HEK293 (cell line): ENCODE data around the gene HSF5.

Experiments
- BCL11B ChIP-seq: fragments of 450-650 bp; formaldehyde crosslinking; IDR thresholded peaks from 2 replicates; pipeline ENCODE4 v1.5.1; 2016; ENCODE audit warnings: low read depth, missing biosample characterization, missing genetic modification characterization
- HOXD13 ChIP-seq: sonication (generic); formaldehyde crosslinking; IDR thresholded peaks from 2 replicates; pipeline ENCODE4 v1.8.0; 2022; ENCODE audit warnings: missing genetic modification reagents, borderline replicate concordance
- KLF10 ChIP-seq: fragments of 450-650 bp; IDR thresholded peaks from 2 replicates; pipeline ENCODE4 v1.5.1; 2018; ENCODE audit warnings: missing biosample characterization, mild to moderate bottlenecking, missing genetic modification characterization
- KLF7 ChIP-seq: fragments of 450-650 bp; formaldehyde crosslinking; IDR thresholded peaks from 2 replicates; pipeline ENCODE4 v1.5.1; 2016; ENCODE audit warnings: missing biosample characterization, missing genetic modification characterization, borderline replicate concordance
- KLF8 ChIP-seq: fragments of 450-650 bp; formaldehyde crosslinking; IDR thresholded peaks from 2 replicates; pipeline ENCODE4 v1.5.1; 2016; ENCODE audit warnings: missing biosample characterization, missing genetic modification characterization
- MEIS1 ChIP-seq: sonication (generic); formaldehyde crosslinking; IDR thresholded peaks from 2 replicates; pipeline ENCODE4 v1.8.1; 2022; ENCODE audit warnings: missing genetic modification reagents, mild to moderate bottlenecking, borderline replicate concordance
- TCF7L2 ChIP-seq: IDR thresholded peaks from 2 replicates; pipeline ENCODE4 v1.6.1; 2011; ENCODE audit warnings: low read depth, mild to moderate bottlenecking, inconsistent platforms, low read length, moderate library complexity, borderline replicate concordance
- WT1 ChIP-seq: fragments of 450-650 bp; formaldehyde crosslinking; IDR thresholded peaks from 2 replicates; pipeline ENCODE4 v1.5.1; 2016; ENCODE audit warnings: missing biosample characterization, missing genetic modification characterization
- YY2 ChIP-seq: fragments of 450-650 bp; formaldehyde crosslinking; IDR thresholded peaks from 2 replicates; pipeline ENCODE4 v1.5.1; 2016; ENCODE audit warnings: missing biosample characterization, missing genetic modification characterization
- ZBTB17 ChIP-seq: fragments of 450-650 bp; formaldehyde crosslinking; IDR thresholded peaks from 2 replicates; pipeline ENCODE4 v1.5.1; 2016; ENCODE audit warnings: missing biosample characterization, missing genetic modification characterization
- ZBTB20 ChIP-seq: fragments of 450-650 bp; formaldehyde crosslinking; IDR thresholded peaks from 2 replicates; pipeline ENCODE4 v1.5.1; 2016; ENCODE audit warnings: missing biosample characterization, missing genetic modification characterization
- ZBTB7A ChIP-seq: fragments of 450-650 bp; formaldehyde crosslinking; IDR thresholded peaks from 2 replicates; pipeline ENCODE4 v1.5.1; 2016; ENCODE audit warnings: low read depth, missing biosample characterization, missing genetic modification characterization
- ZEB2 ChIP-seq: fragments of 450-650 bp; formaldehyde crosslinking; IDR thresholded peaks from 2 replicates; pipeline ENCODE4 v1.5.1; 2016; ENCODE audit warnings: missing biosample characterization, missing genetic modification characterization
- ZFHX2 ChIP-seq: fragments of 450-650 bp; formaldehyde crosslinking; conservative IDR thresholded peaks from 2 replicates; pipeline ENCODE4 v1.5.1; 2016; ENCODE audit warnings: missing biosample characterization, missing genetic modification characterization
- ZFP69B ChIP-seq: fragments of 450-650 bp; formaldehyde crosslinking; IDR thresholded peaks from 2 replicates; pipeline ENCODE4 v1.5.1; 2016; ENCODE audit warnings: missing biosample characterization, missing genetic modification characterization
- ZNF112 ChIP-seq: fragments of 450-650 bp; formaldehyde crosslinking; IDR thresholded peaks from 2 replicates; pipeline ENCODE4 v1.5.0; 2017; ENCODE audit warnings: missing biosample characterization, missing genetic modification characterization
- ZNF133 ChIP-seq: fragments of 450-650 bp; formaldehyde crosslinking; IDR thresholded peaks from 2 replicates; pipeline ENCODE4 v1.5.1; 2016; ENCODE audit warnings: missing biosample characterization, missing genetic modification characterization
- ZNF146 ChIP-seq: fragments of 450-650 bp; formaldehyde crosslinking; IDR thresholded peaks from 2 replicates; pipeline ENCODE4 v1.5.1; 2016; ENCODE audit warnings: missing biosample characterization, missing genetic modification characterization
- ZNF155 ChIP-seq: fragments of 450-650 bp; formaldehyde crosslinking; IDR thresholded peaks from 2 replicates; pipeline ENCODE4 v1.5.1; 2016; ENCODE audit warnings: missing biosample characterization, missing genetic modification characterization
- ZNF19 ChIP-seq: fragments of 450-650 bp; formaldehyde crosslinking; IDR thresholded peaks from 2 replicates; pipeline ENCODE4; 2016; ENCODE audit warnings: missing biosample characterization, missing genetic modification characterization, low read depth
- ZNF335 ChIP-seq: fragments of 450-650 bp; formaldehyde crosslinking; conservative IDR thresholded peaks from 2 replicates; pipeline ENCODE4 v1.5.1; 2016; ENCODE audit warnings: missing biosample characterization, missing genetic modification characterization
- ZNF350 ChIP-seq: fragments of 450-650 bp; formaldehyde crosslinking; IDR thresholded peaks from 2 replicates; pipeline ENCODE4 v1.5.0; 2017; ENCODE audit warnings: missing biosample characterization, mild to moderate bottlenecking, missing genetic modification characterization
- ZNF416 ChIP-seq: fragments of 450-650 bp; formaldehyde crosslinking; IDR thresholded peaks from 2 replicates; pipeline ENCODE4 v1.5.1; 2016; ENCODE audit warnings: missing biosample characterization, missing genetic modification characterization
- ZNF48 ChIP-seq: fragments of 450-650 bp; formaldehyde crosslinking; IDR thresholded peaks from 2 replicates; pipeline ENCODE4 v1.5.1; 2016; ENCODE audit warnings: missing biosample characterization, missing genetic modification characterization
- ZNF510 ChIP-seq: fragments of 450-650 bp; formaldehyde crosslinking; IDR thresholded peaks from 2 replicates; pipeline ENCODE4 v1.5.1; 2018; ENCODE audit warnings: mild to moderate bottlenecking, missing genetic modification characterization, missing biosample characterization; ENCODE audit not compliant: insufficient replicate concordance
- ZNF530 ChIP-seq: fragments of 450-650 bp; formaldehyde crosslinking; IDR thresholded peaks from 2 replicates; pipeline ENCODE4 v1.5.1; 2016; ENCODE audit warnings: low read depth, missing biosample characterization, missing genetic modification characterization
- ZNF558 ChIP-seq: fragments of 450-650 bp; formaldehyde crosslinking; IDR thresholded peaks from 2 replicates; pipeline ENCODE4 v1.5.1; 2016; ENCODE audit warnings: missing biosample characterization, missing genetic modification characterization
- ZNF624 ChIP-seq: fragments of 450-650 bp; formaldehyde crosslinking; IDR thresholded peaks from 2 replicates; pipeline ENCODE4 v1.5.1; 2017; ENCODE audit warnings: missing biosample characterization, missing genetic modification characterization
- ZNF629 ChIP-seq: fragments of 450-650 bp; formaldehyde crosslinking; IDR thresholded peaks from 2 replicates; pipeline ENCODE4 v1.5.1; 2017; ENCODE audit warnings: missing biosample characterization, missing genetic modification characterization
- ZNF654 ChIP-seq: fragments of 450-650 bp; formaldehyde crosslinking; IDR thresholded peaks from 2 replicates; pipeline ENCODE4 v1.5.1; 2016; ENCODE audit warnings: low read depth, missing biosample characterization, missing genetic modification characterization
- ZNF664 ChIP-seq: fragments of 450-650 bp; formaldehyde crosslinking; IDR thresholded peaks from 2 replicates; pipeline ENCODE4 v1.5.1; 2016; ENCODE audit warnings: missing biosample characterization, missing genetic modification characterization
- ZNF701 ChIP-seq: fragments of 450-650 bp; formaldehyde crosslinking; IDR thresholded peaks from 2 replicates; pipeline ENCODE4 v1.5.1; 2016; ENCODE audit warnings: missing biosample characterization, missing genetic modification characterization
- ZNF837 ChIP-seq: fragments of 450-650 bp; formaldehyde crosslinking; IDR thresholded peaks from 2 replicates; pipeline ENCODE4 v1.5.1; 2016; ENCODE audit warnings: missing biosample characterization, missing genetic modification characterization
- ZNF843 ChIP-seq: fragments of 450-650 bp; formaldehyde crosslinking; IDR thresholded peaks from 2 replicates; pipeline ENCODE4 v1.5.1; 2016; ENCODE audit warnings: missing biosample characterization, missing genetic modification characterization
- TF ChIP-seq, protein P1 (sequence below): fragments of 450-650 bp; formaldehyde crosslinking; IDR thresholded peaks from 2 replicates; pipeline ENCODE4 v1.5.1; 2017; ENCODE audit warnings: missing biosample characterization, missing genetic modification characterization
- TF ChIP-seq, protein P2 (sequence below): fragments of 450-650 bp; formaldehyde crosslinking; IDR thresholded peaks from 2 replicates; pipeline ENCODE4 v1.5.1; 2017; ENCODE audit warnings: missing biosample characterization, missing genetic modification characterization
- TF ChIP-seq, protein P3 (sequence below): fragments of 450-650 bp; formaldehyde crosslinking; IDR thresholded peaks from 2 replicates; pipeline ENCODE4 v1.5.1; 2016; ENCODE audit warnings: missing biosample characterization, missing genetic modification characterization, low read depth
- TF ChIP-seq, protein P4 (sequence below): IDR thresholded peaks from 2 replicates; pipeline ENCODE4 v1.6.1; 2011; ENCODE audit warnings: mild to moderate bottlenecking, low read depth, low read length, borderline replicate concordance
- TF ChIP-seq, protein P5 (sequence below): fragments of 450-650 bp; formaldehyde crosslinking; IDR thresholded peaks from 2 replicates; pipeline ENCODE4 v1.5.1; 2016; ENCODE audit warnings: missing biosample characterization, missing genetic modification characterization

HSF5 gene

DNA sequence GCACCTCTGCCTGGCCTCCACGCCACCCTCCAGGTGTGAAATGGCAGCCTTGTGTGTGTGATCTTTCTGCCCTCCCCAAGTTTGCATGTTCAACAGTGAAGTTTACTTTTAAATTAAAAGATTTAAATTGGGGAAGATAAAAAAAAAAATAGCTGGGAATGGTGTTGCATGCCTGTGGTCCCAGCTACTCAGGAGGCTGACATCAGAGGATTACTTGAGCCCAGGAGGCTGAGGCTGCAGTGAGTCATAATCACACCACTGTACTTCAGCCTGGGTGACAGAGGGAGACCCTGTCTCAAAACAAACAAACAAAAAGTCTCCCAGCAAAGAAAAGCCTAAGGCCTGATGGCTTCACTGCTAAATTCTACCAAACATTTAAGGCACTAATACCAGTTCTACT, 35.5 kb downstream of the HSF5 start (continued):
- TF ChIP-seq KLF8 (tag by site-specific recombination): no peak
- no peak for TF ChIP-seq ZNF146 (tag by site-specific recombination)
- no peak for TF ChIP-seq ZFHX2 (tag by site-specific recombination)
- TF ChIP-seq ZNF133 (tag by site-specific recombination): no peak
- TF ChIP-seq, protein P1, sequence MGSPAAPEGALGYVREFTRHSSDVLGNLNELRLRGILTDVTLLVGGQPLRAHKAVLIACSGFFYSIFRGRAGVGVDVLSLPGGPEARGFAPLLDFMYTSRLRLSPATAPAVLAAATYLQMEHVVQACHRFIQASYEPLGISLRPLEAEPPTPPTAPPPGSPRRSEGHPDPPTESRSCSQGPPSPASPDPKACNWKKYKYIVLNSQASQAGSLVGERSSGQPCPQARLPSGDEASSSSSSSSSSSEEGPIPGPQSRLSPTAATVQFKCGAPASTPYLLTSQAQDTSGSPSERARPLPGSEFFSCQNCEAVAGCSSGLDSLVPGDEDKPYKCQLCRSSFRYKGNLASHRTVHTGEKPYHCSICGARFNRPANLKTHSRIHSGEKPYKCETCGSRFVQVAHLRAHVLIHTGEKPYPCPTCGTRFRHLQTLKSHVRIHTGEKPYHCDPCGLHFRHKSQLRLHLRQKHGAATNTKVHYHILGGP: no peak
- TF ChIP-seq ZNF350: no peak
- no peak for TF ChIP-seq ZNF701 (tag by site-specific recombination)
- no peak for TF ChIP-seq ZNF335
- TF ChIP-seq ZFP69B (tag by site-specific recombination): no peak
- TF ChIP-seq, protein P2, sequence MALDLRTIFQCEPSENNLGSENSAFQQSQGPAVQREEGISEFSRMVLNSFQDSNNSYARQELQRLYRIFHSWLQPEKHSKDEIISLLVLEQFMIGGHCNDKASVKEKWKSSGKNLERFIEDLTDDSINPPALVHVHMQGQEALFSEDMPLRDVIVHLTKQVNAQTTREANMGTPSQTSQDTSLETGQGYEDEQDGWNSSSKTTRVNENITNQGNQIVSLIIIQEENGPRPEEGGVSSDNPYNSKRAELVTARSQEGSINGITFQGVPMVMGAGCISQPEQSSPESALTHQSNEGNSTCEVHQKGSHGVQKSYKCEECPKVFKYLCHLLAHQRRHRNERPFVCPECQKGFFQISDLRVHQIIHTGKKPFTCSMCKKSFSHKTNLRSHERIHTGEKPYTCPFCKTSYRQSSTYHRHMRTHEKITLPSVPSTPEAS (tag by site-specific recombination): no peak
- TF ChIP-seq, protein P3, sequence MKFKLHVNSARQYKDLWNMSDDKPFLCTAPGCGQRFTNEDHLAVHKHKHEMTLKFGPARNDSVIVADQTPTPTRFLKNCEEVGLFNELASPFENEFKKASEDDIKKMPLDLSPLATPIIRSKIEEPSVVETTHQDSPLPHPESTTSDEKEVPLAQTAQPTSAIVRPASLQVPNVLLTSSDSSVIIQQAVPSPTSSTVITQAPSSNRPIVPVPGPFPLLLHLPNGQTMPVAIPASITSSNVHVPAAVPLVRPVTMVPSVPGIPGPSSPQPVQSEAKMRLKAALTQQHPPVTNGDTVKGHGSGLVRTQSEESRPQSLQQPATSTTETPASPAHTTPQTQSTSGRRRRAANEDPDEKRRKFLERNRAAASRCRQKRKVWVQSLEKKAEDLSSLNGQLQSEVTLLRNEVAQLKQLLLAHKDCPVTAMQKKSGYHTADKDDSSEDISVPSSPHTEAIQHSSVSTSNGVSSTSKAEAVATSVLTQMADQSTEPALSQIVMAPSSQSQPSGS (tag by site-specific recombination): no peak
- no peak for TF ChIP-seq ZBTB20 (tag by site-specific recombination)
- no peak for TF ChIP-seq HOXD13
- TF ChIP-seq ZBTB7A (tag by site-specific recombination): no peak
- no peak for TF ChIP-seq BCL11B (tag by site-specific recombination)
- TF ChIP-seq, protein P4, sequence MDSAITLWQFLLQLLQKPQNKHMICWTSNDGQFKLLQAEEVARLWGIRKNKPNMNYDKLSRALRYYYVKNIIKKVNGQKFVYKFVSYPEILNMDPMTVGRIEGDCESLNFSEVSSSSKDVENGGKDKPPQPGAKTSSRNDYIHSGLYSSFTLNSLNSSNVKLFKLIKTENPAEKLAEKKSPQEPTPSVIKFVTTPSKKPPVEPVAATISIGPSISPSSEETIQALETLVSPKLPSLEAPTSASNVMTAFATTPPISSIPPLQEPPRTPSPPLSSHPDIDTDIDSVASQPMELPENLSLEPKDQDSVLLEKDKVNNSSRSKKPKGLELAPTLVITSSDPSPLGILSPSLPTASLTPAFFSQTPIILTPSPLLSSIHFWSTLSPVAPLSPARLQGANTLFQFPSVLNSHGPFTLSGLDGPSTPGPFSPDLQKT: no peak
- TF ChIP-seq ZNF112: no peak
- no peak for TF ChIP-seq TCF7L2
- no peak for TF ChIP-seq ZNF416 (tag by site-specific recombination)
- peak; percentile 50; the same call in 1 of the 2 replicates for TF ChIP-seq ZNF629 (tag by site-specific recombination)
- TF ChIP-seq KLF10 (tag by site-specific recombination): no peak
- TF ChIP-seq ZNF558 (tag by site-specific recombination): no peak
- TF ChIP-seq ZNF843 (tag by site-specific recombination): no peak
- TF ChIP-seq, protein P5, sequence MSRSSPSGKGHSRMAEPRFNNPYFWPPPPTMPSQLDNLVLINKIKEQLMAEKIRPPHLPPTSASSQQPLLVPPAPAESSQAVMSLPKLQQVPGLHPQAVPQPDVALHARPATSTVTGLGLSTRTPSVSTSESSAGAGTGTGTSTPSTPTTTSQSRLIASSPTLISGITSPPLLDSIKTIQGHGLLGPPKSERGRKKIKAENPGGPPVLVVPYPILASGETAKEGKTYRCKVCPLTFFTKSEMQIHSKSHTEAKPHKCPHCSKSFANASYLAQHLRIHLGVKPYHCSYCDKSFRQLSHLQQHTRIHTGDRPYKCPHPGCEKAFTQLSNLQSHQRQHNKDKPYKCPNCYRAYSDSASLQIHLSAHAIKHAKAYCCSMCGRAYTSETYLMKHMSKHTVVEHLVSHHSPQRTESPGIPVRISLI (tag by site-specific recombination): peak; percentile 57; the same call in 1 of the 2 replicates
- no peak for TF ChIP-seq MEIS1 (CRISPR knock-in tag)
- no peak for TF ChIP-seq ZNF19 (tag by site-specific recombination)
- 0 out of 2 replicates have a peak, but pooled peaks have one; percentile 19 for TF ChIP-seq ZBTB17 (tag by site-specific recombination)
- TF ChIP-seq ZNF664 (tag by site-specific recombination): no peak
- TF ChIP-seq ZNF530 (tag by site-specific recombination): no peak
- no peak for TF ChIP-seq KLF7 (tag by site-specific recombination)
- no peak for TF ChIP-seq ZNF155 (tag by site-specific recombination)
- no peak for TF ChIP-seq ZNF48 (tag by site-specific recombination)
- no peak for TF ChIP-seq ZNF624 (tag by site-specific recombination)
- peak; percentile 58; the same call in 1 of the 2 replicates for TF ChIP-seq ZEB2 (tag by site-specific recombination)
- TF ChIP-seq ZNF654 (tag by site-specific recombination): no peak
- TF ChIP-seq YY2 (tag by site-specific recombination): no peak
- TF ChIP-seq ZNF837 (tag by site-specific recombination): no peak
- no peak for TF ChIP-seq ZNF510
- no peak for TF ChIP-seq WT1 (tag by site-specific recombination)
